ENCODE results near the gene ADGRB3. TPM values are rescaled to one million over a fixed set of nuclear protein-coding genes. Genes with fewer than 3 reads are reported as not detected.

ADGRB3 gene
- total and polyA plus RNA-seq, 2 donors (not counting 1 experiment from before 2014, with no cell fraction given) = not detected

DNA sequence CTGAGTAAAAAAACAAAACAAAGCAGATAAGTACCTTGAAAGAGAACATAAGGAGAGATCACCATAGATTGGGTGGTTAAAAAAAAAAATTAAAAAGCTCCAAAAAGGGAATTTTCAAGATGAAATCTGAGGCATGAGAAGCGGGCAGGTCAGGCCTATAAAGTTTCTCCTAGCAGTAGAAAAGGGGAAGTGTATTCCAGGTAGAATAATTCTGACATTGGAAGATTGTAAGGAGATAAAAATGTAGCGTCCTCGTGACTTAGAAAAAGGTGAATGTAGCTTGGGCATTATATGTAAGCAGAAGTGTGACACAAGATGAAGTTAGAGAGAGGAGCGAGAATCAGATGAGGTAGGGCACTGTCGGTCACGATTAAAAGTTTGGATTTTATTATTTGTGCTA is 9.1 kb upstream of the ADGRB3 start:
- ChIA-PET POLR2A (no interaction called here), CTCF (no interaction called here)
- no peak overlapping the region for H3K4me2 ChIP-seq (replicated peaks; ENCODE audit: low read depth, low read length, poor library complexity, severe bottlenecking)

GRCh38 chr6:68628161-68628560 is 6.9 kb upstream of the ADGRB3 start:
- intact Hi-C loops (cut with micrococcal nuclease) = no loop called here
- no peaks in the 10 kb centered on the region for H3K9me3 ChIP-seq (ENCODE audit: control extremely low read depth in 1 of 3, control insufficient read depth in 2 of 3, insufficient read depth in 1 of 3, low read length in 2 of 3)
- DNase-seq (no peak), ATAC-seq (ENCODE audit: low read depth) (no peak)
- Mint-ChIP-seq H3K9me3 (ENCODE audit: insufficient read depth) (no peaks in the 10 kb centered on the region), H3K4me1 (no peaks in the 10 kb centered on the region), H3K4me3 (no peak overlapping the region), H3K27ac (no peak overlapping the region), H3K27me3 (peaks cover 9% of the 10 kb centered on the region)
- H3K4me3 ChIP-seq (ENCODE audit: control extremely low read depth in 1 of 5, extremely low read depth in 1 of 5, insufficient read depth in 1 of 5, low read depth in 2 of 5, low read length in 4 of 5) = no peak overlapping the region
- H3K27me3 ChIP-seq (replicated peaks in 1 of 4; ENCODE audit: control extremely low read depth in 1 of 4, control insufficient read depth in 3 of 4, insufficient read depth in 4 of 4, low read length in 3 of 4) = peaks cover 0 to 7% (median under 1%) of the 10 kb centered on the region in 4 experiments
- CTCF ChIA-PET = interaction anchor here (1.3 kb wide), 1 partner anchor 9 kb away, joined by 4 read pairs; no protein-coding TSS in a partner anchor
- H3K4me1 ChIP-seq (ENCODE audit: control insufficient read depth in 2 of 2, insufficient read depth in 2 of 2, low read length in 2 of 2) = no peaks in the 10 kb centered on the region
- H4K20me1 ChIP-seq (ENCODE audit: control insufficient read depth, insufficient read depth, low read length, poor library complexity, severe bottlenecking) = no peaks in the 10 kb centered on the region
- POLR2A ChIA-PET = no interaction called here
- no peaks in the 10 kb centered on the region for H3K36me3 ChIP-seq (replicated peaks in 1 of 2; ENCODE audit: control extremely low read depth in 1 of 2, control insufficient read depth in 1 of 2, extremely low read depth in 1 of 2, insufficient read depth in 2 of 2, low read length in 1 of 2)
- no peak overlapping the region for H3K4me2 ChIP-seq (replicated peaks; ENCODE audit: low read depth, low read length, poor library complexity, severe bottlenecking)
- WGBS (ENCODE audit: insufficient coverage) = no CpG with 5 or more reads among the region's 2 CpGs
- H3K9ac ChIP-seq (ENCODE audit: low read length) = no peak overlapping the region
- H3K27ac ChIP-seq (ENCODE audit: low read length in 2 of 2) = no peak overlapping the region
- TF ChIP-seq CTCF (IDR thresholded peaks at IDR 0.05) (no peak), EZH2 (IDR thresholded peaks at IDR 0.05; ENCODE audit: borderline replicate concordance, insufficient read depth, low read depth, low read length, poor library complexity, severe bottlenecking) (no peak)
- no peak overlapping the region for H2AFZ ChIP-seq (ENCODE audit: insufficient read depth, low read depth, low read length, poor library complexity, severe bottlenecking)
- no peaks in the 10 kb centered on the region for H3K79me2 ChIP-seq (ENCODE audit: control insufficient read depth, insufficient read depth, low read length)

More for the DNA sequence above, 9.1 kb upstream of the ADGRB3 start:
- H3K4me3 ChIP-seq (ENCODE audit: control extremely low read depth in 1 of 5, extremely low read depth in 1 of 5, insufficient read depth in 1 of 5, low read depth in 2 of 5, low read length in 4 of 5) = no peak overlapping the region
- Mint-ChIP-seq H3K27me3 (no peaks in the 10 kb centered on the region), H3K4me3 (no peak overlapping the region), H3K27ac (no peak overlapping the region), H3K4me1 (no peaks in the 10 kb centered on the region), H3K9me3 (ENCODE audit: insufficient read depth) (no peaks in the 10 kb centered on the region)
- H3K9ac ChIP-seq (ENCODE audit: low read length) = no peak overlapping the region
- TF ChIP-seq EZH2 (IDR thresholded peaks at IDR 0.05; ENCODE audit: borderline replicate concordance, insufficient read depth, low read depth, low read length, poor library complexity, severe bottlenecking) (no peak), CTCF (IDR thresholded peaks at IDR 0.05) (no peak)
- no peak for DNase-seq
- no peaks in the 10 kb centered on the region for H3K4me1 ChIP-seq (ENCODE audit: control insufficient read depth in 2 of 2, insufficient read depth in 2 of 2, low read length in 2 of 2)
- H3K27me3 ChIP-seq (replicated peaks in 1 of 4; ENCODE audit: control extremely low read depth in 1 of 4, control insufficient read depth in 3 of 4, insufficient read depth in 4 of 4, low read length in 3 of 4) = no peaks in the 10 kb centered on the region
- intact Hi-C loops (cut with micrococcal nuclease) = no loop called here
- H3K9me3 ChIP-seq (ENCODE audit: control extremely low read depth in 1 of 3, control insufficient read depth in 2 of 3, insufficient read depth in 1 of 3, low read length in 2 of 3) = no peaks in the 10 kb centered on the region
- no peak for ATAC-seq (ENCODE audit: low read depth)
- 93% methylated on average over 6 of the region's 6 CpGs for WGBS (ENCODE audit: insufficient coverage)
- no peak overlapping the region for H3K27ac ChIP-seq (ENCODE audit: low read length in 2 of 2)
- H2AFZ ChIP-seq (ENCODE audit: insufficient read depth, low read depth, low read length, poor library complexity, severe bottlenecking) = no peak overlapping the region
- no peaks in the 10 kb centered on the region for H3K36me3 ChIP-seq (replicated peaks in 1 of 2; ENCODE audit: control extremely low read depth in 1 of 2, control insufficient read depth in 1 of 2, extremely low read depth in 1 of 2, insufficient read depth in 2 of 2, low read length in 1 of 2)
- H3K79me2 ChIP-seq (ENCODE audit: control insufficient read depth, insufficient read depth, low read length) = no peaks in the 10 kb centered on the region
- H4K20me1 ChIP-seq (ENCODE audit: control insufficient read depth, insufficient read depth, low read length, poor library complexity, severe bottlenecking) = no peaks in the 10 kb centered on the region
